Superior temporal gyrus (tissue), 1 donor: Measurements from ENCODE around the gene KCNK10.
"Not testable (repeated sequence)": the region's sequence is repeated elsewhere in the genome, so short reads cannot be mapped to it uniquely, and the experiment has no call there.

Source experiments
- DNase-seq: peaks from one replicate; pipeline ENCODE4 v3.0.0-alpha.2; 2016; ENCODE audit errors: extremely low spot score

The KCNK10 gene

GRCh38 chr14:88270776-88271175 lies 52.3 kb downstream of the KCNK10 start:
- DNase-seq, result no peak

- DNase-seq, result no peak
These were observed 53.2 kb downstream of the KCNK10 start for GRCh38 chr14:88269806-88270420.

GRCh38 chr14:88266474-88266873 lies 56.6 kb downstream of the KCNK10 start:
- DNase-seq, result no peak

- DNase-seq, result no peak
These were observed 59.0 kb downstream of the KCNK10 start for GRCh38 chr14:88264116-88264515.

GRCh38 chr14:88261302-88261701 lies 61.8 kb downstream of the KCNK10 start:
- DNase-seq, result not testable (repeated sequence)

- no peak for DNase-seq
These were observed 65.0 kb downstream of the KCNK10 start for GRCh38 chr14:88258021-88258420.

- DNase-seq, result no peak
These were observed 65.8 kb downstream of the KCNK10 start for GRCh38 chr14:88256997-88257950.

- no peak for DNase-seq
These were observed 67.3 kb downstream of the KCNK10 start for GRCh38 chr14:88255798-88256197.

GRCh38 chr14:88255196-88255595 lies 67.9 kb downstream of the KCNK10 start:
- DNase-seq, result no peak

GRCh38 chr14:88252498-88252897 lies 70.6 kb downstream of the KCNK10 start:
- no peak for DNase-seq

GRCh38 chr14:88251650-88252049 lies 71.4 kb downstream of the KCNK10 start:
- DNase-seq, result no peak

- DNase-seq, result no peak
These were observed 73.8 kb downstream of the KCNK10 start for GRCh38 chr14:88249266-88249665.

- no peak for DNase-seq
These were observed 74.5 kb downstream of the KCNK10 start for GRCh38 chr14:88248606-88249005.

- no peak for DNase-seq
These were observed 75.8 kb downstream of the KCNK10 start for GRCh38 chr14:88247228-88247627.

- DNase-seq, result no peak
These were observed 77.7 kb downstream of the KCNK10 start for GRCh38 chr14:88245321-88245720.

- no peak for DNase-seq
These were observed 79.1 kb downstream of the KCNK10 start for GRCh38 chr14:88243946-88244345.

- peak; percentile 50 for DNase-seq
These were observed 80.6 kb downstream of the KCNK10 start for GRCh38 chr14:88242446-88242845.

GRCh38 chr14:88241810-88242209 lies 81.3 kb downstream of the KCNK10 start:
- DNase-seq, result no peak

- no peak for DNase-seq
These were observed 88.6 kb downstream of the KCNK10 start for GRCh38 chr14:88234442-88234841.

- DNase-seq, result no peak
These were observed 89.2 kb downstream of the KCNK10 start for GRCh38 chr14:88233915-88234314.

- DNase-seq, result no peak
These were observed 90.3 kb downstream of the KCNK10 start for GRCh38 chr14:88232771-88233170.

GRCh38 chr14:88231603-88232002 lies 91.5 kb downstream of the KCNK10 start:
- no peak for DNase-seq

- no peak for DNase-seq
These were observed 93.6 kb downstream of the KCNK10 start for GRCh38 chr14:88229428-88229827.
